ENCODE results near the gene KCNC3.

KCNC3 gene

GRCh38 chr19:50334741-50335421, 5.7 kb upstream of the KCNC3 start:
- no peak for DNase-seq (ENCODE audit: low read depth)
- no peak overlapping the region for H3K4me3 ChIP-seq (ENCODE audit: low read depth, low read length)
- in situ Hi-C loops (cut with HindIII; ENCODE audit: low sequenced_read_pairs), result no loop called here
- TF ChIP-seq, protein P1, sequence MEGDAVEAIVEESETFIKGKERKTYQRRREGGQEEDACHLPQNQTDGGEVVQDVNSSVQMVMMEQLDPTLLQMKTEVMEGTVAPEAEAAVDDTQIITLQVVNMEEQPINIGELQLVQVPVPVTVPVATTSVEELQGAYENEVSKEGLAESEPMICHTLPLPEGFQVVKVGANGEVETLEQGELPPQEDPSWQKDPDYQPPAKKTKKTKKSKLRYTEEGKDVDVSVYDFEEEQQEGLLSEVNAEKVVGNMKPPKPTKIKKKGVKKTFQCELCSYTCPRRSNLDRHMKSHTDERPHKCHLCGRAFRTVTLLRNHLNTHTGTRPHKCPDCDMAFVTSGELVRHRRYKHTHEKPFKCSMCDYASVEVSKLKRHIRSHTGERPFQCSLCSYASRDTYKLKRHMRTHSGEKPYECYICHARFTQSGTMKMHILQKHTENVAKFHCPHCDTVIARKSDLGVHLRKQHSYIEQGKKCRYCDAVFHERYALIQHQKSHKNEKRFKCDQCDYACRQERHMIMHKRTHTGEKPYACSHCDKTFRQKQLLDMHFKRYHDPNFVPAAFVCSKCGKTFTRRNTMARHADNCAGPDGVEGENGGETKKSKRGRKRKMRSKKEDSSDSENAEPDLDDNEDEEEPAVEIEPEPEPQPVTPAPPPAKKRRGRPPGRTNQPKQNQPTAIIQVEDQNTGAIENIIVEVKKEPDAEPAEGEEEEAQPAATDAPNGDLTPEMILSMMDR (IDR thresholded peaks at IDR 0.05; ENCODE audit: low read depth, low read length, missing control alignments), result no peak

GRCh38 chr19:50333737-50334617, 4.8 kb upstream of the KCNC3 start:
- H3K4me3 ChIP-seq (ENCODE audit: low read depth, low read length), result peak overlapping the region; percentile 41
- DNase-seq (ENCODE audit: low read depth), result peak; percentile 9
- in situ Hi-C loops (cut with HindIII; ENCODE audit: low sequenced_read_pairs), result no loop called here
- TF ChIP-seq, protein P1 (IDR thresholded peaks at IDR 0.05; ENCODE audit: low read depth, low read length, missing control alignments), result no peak

- in situ Hi-C loops (cut with HindIII; ENCODE audit: low sequenced_read_pairs), result no loop called here
- peak; percentile 51 for DNase-seq (ENCODE audit: low read depth)
- H3K4me3 ChIP-seq (ENCODE audit: low read depth, low read length), result peak overlapping the region; percentile 41
- TF ChIP-seq, protein P1 (IDR thresholded peaks at IDR 0.05; ENCODE audit: low read depth, low read length, missing control alignments), result no peak
These were observed 4.1 kb upstream of the KCNC3 start for GRCh38 chr19:50333235-50333736.

DNA sequence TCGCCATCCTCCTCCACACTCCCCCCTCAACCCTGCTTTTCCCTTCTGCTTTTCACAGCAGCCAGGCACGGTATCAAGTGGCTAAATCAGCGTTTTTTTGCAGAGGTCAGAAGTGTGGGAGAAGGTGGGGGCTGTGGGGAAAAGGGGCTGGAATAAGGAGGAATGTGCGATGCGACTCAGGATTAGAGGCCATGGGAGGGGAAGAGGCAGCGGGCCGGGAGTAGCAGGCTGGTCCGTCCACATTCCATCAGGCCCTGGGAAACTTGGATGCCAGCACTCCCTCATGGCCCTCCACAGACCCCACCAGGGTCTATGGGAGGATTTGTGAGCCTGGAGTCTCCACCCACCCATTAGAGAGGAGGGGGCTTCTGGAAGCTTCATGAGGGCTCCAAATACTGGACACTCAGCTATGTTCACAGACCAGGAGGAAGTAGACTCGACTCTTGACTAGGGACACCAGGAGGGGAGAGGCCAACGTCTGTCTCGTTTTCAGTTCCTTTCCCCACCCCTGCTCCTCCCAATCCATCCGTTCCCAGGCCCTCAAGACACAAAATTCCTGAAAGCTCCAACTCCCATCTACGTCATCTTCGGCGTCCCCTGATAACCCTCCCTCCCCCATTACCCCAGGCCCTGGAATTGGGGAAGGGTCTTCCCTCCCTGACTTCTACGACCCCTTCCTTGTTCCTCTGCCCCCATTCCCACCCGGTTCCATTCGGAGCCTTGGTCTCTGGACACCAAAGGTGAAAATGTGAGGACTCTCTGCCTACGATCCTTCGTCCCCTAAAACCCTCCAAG, 3.3 kb upstream of the KCNC3 start:
- H3K4me3 ChIP-seq (ENCODE audit: low read depth, low read length), result no peak overlapping the region

DNA sequence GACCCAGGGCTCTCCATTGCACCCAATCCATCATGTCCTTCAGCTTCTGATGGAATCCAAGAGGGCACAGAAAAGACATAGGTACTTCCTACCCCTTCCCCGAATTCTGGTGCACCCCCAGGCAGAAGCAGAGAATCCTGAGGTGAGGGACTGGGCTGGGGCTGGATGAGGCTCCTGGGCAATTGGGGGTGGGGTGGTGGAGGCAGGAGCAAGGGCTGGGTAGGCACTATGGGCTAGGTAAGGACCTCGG, 2.7 kb upstream of the KCNC3 start:
- TF ChIP-seq, protein P1 (IDR thresholded peaks at IDR 0.05; ENCODE audit: low read depth, low read length, missing control alignments), result no peak
- in situ Hi-C loops (cut with HindIII; ENCODE audit: low sequenced_read_pairs), result no loop called here
- no peak overlapping the region for H3K4me3 ChIP-seq (ENCODE audit: low read depth, low read length)
- no peak for DNase-seq (ENCODE audit: low read depth)

More for the DNA sequence above, 3.3 kb upstream of the KCNC3 start:
- in situ Hi-C loops (cut with HindIII; ENCODE audit: low sequenced_read_pairs), result no loop called here
- TF ChIP-seq, protein P1 (IDR thresholded peaks at IDR 0.05; ENCODE audit: low read depth, low read length, missing control alignments), result no peak
- no peak for DNase-seq (ENCODE audit: low read depth)

All from astrocyte of the cerebellum (primary cell).